H9 (cell line): ENCODE data around the gene DLEC1. TPM values are rescaled to one million over a fixed set of nuclear protein-coding genes. Genes with fewer than 3 reads are reported as not detected.

Experiments
- DNase-seq: peaks from one replicate; pipeline ENCODE4 v3.0.0-alpha.2; 2017
- H2AFZ ChIP-seq: one replicate; pipeline ENCODE4 v1.6.1; 2013; ENCODE audit warnings: mild to moderate bottlenecking, low read length, control low read depth, moderate library complexity
- H2AK5ac ChIP-seq: 2 replicates; pipeline ENCODE4 v1.6.1; 2013; ENCODE audit warnings: low read length, control low read depth, mixed read lengths; ENCODE audit not compliant: insufficient read length
- H2BK120ac ChIP-seq: one replicate; pipeline ENCODE4 v1.6.1; 2013; ENCODE audit warnings: low read depth, mild to moderate bottlenecking, low read length, control low read depth, inconsistent platforms; ENCODE audit not compliant: poor library complexity, severe bottlenecking
- H2BK12ac ChIP-seq: 2 replicates; pipeline ENCODE4 v1.6.1; 2013; ENCODE audit warnings: low read length, control low read depth, mixed read lengths, low read depth; ENCODE audit not compliant: insufficient read length
- H2BK15ac ChIP-seq: 2 replicates; pipeline ENCODE4 v1.6.1; 2013; ENCODE audit warnings: low read depth, low read length, control low read depth
- H2BK20ac ChIP-seq: one replicate; pipeline ENCODE4 v1.6.1; 2013; ENCODE audit warnings: low read depth, mild to moderate bottlenecking, low read length, control low read depth, inconsistent platforms; ENCODE audit not compliant: poor library complexity, severe bottlenecking
- H2BK5ac ChIP-seq: 2 replicates; pipeline ENCODE4 v1.6.1; 2013; ENCODE audit warnings: low read length, control low read depth, mixed read lengths; ENCODE audit not compliant: insufficient read length
- H3K14ac ChIP-seq: 2 replicates; pipeline ENCODE4 v1.6.1; 2013; ENCODE audit warnings: low read length, control low read depth; ENCODE audit not compliant: insufficient read depth
- H3K18ac ChIP-seq: 2 replicates; pipeline ENCODE4 v1.6.1; 2013; ENCODE audit warnings: low read depth, mild to moderate bottlenecking, mixed read lengths, low read length, control low read depth; ENCODE audit not compliant: insufficient read length
- H3K23ac ChIP-seq: 2 replicates; pipeline ENCODE4 v1.6.1; 2013; ENCODE audit warnings: low read length, control low read depth, mixed read lengths, low read depth; ENCODE audit not compliant: insufficient read length
- H3K23me2 ChIP-seq: 2 replicates; pipeline ENCODE4 v1.6.1; 2013; ENCODE audit warnings: low read depth, mild to moderate bottlenecking, mixed read lengths, low read length, control low read depth; ENCODE audit not compliant: insufficient read length, poor library complexity, severe bottlenecking
- H3K27ac ChIP-seq: 2 replicates; pipeline ENCODE4 v1.5.1; 2013; ENCODE audit warnings: low read length, control low read depth, mixed read lengths, low read depth; ENCODE audit not compliant: insufficient read length
- H3K27me3 ChIP-seq: 2 replicates; pipeline ENCODE4 v1.6.1; 2013; ENCODE audit warnings: low read length, control low read depth, inconsistent platforms; ENCODE audit not compliant: insufficient read depth
- H3K4ac ChIP-seq: 2 replicates; pipeline ENCODE4 v1.6.1; 2013; ENCODE audit warnings: low read depth, mild to moderate bottlenecking, control low read depth, inconsistent platforms, low read length, moderate library complexity
- H3K4me1 ChIP-seq: 2 replicates; pipeline ENCODE4 v1.6.1; 2013; ENCODE audit warnings: low read length, control low read depth, inconsistent platforms; ENCODE audit not compliant: insufficient read depth
- H3K4me2 ChIP-seq: 2 replicates; pipeline ENCODE4 v1.6.1; 2013; ENCODE audit warnings: low read length, control low read depth, mixed read lengths; ENCODE audit not compliant: insufficient read length, insufficient read depth
- H3K56ac ChIP-seq: 2 replicates; pipeline ENCODE4 v1.6.1; 2013; ENCODE audit warnings: low read depth, mild to moderate bottlenecking, mixed read lengths, low read length, control low read depth; ENCODE audit not compliant: insufficient read length
- H3K79me1 ChIP-seq: 2 replicates; pipeline ENCODE4 v1.6.1; 2013; ENCODE audit warnings: low read depth, mild to moderate bottlenecking, moderate library complexity, low read length, control low read depth, inconsistent platforms; ENCODE audit not compliant: insufficient read depth, poor library complexity, severe bottlenecking
- H3K79me2 ChIP-seq: 2 replicates; pipeline ENCODE4 v1.6.1; 2013; ENCODE audit warnings: low read length, control low read depth, inconsistent platforms; ENCODE audit not compliant: insufficient read depth
- H3K9ac ChIP-seq: 2 replicates; pipeline ENCODE4 v1.6.1; 2013; ENCODE audit warnings: low read length, control low read depth, mixed read lengths; ENCODE audit not compliant: insufficient read length; ENCODE audit errors: extremely low read depth
- H3K9me3 ChIP-seq: one replicate; pipeline ENCODE4 v1.6.1; 2013; ENCODE audit warnings: low read depth, low read length, inconsistent platforms; ENCODE audit not compliant: control insufficient read depth
- H3T11ph ChIP-seq: one replicate; pipeline ENCODE4 v1.6.1; 2013; ENCODE audit warnings: mild to moderate bottlenecking, low read length, control low read depth, inconsistent platforms
- H4K20me1 ChIP-seq: one replicate; pipeline ENCODE4 v1.6.1; 2013; ENCODE audit not compliant: control insufficient read depth, insufficient read length, insufficient read depth
- H4K5ac ChIP-seq: 2 replicates; pipeline ENCODE4 v1.6.1; 2013; ENCODE audit warnings: low read depth, mild to moderate bottlenecking, mixed read lengths, low read length, control low read depth; ENCODE audit not compliant: insufficient read length
- H4K8ac ChIP-seq: replicated peaks from 2 replicates; pipeline ENCODE4 v1.6.1; 2013; ENCODE audit warnings: low read length, control low read depth, mixed read lengths, low read depth; ENCODE audit not compliant: insufficient read length
- H4K91ac ChIP-seq: 2 replicates; pipeline ENCODE4 v1.6.1; 2013; ENCODE audit warnings: low read depth, mild to moderate bottlenecking, moderate library complexity, mixed read lengths, low read length, control low read depth; ENCODE audit not compliant: insufficient read length
- H3K27ac Mint-ChIP-seq, 3 experiments: 2 replicates in 2 of 3; 3 replicates in 1 of 3; pipeline ENCODE4 v1.8.0; 2020 to 2021; ENCODE audit warnings: mixed read lengths in 3 of 3, mild to moderate bottlenecking in 1 of 3, moderate library complexity in 1 of 3
- H3K27me3 Mint-ChIP-seq: 2 replicates; pipeline ENCODE4 v1.8.0; 2021; ENCODE audit warnings: low read depth, mild to moderate bottlenecking, moderate library complexity, mixed read lengths
- H3K36me3 Mint-ChIP-seq, 3 experiments: 2 replicates in 2 of 3; 3 replicates in 1 of 3; pipeline ENCODE4 v1.8.0; 2020 to 2021; ENCODE audit warnings: low read depth in 3 of 3, mixed read lengths in 3 of 3; ENCODE audit not compliant: insufficient read depth in 1 of 3
- H3K4me1 Mint-ChIP-seq, 2 experiments: 2 replicates each; pipeline ENCODE4 v1.8.0; 2020; ENCODE audit warnings: mixed read lengths in 2 of 2
- H3K4me3 Mint-ChIP-seq, 2 experiments: 2 replicates in 1 of 2; 3 replicates in 1 of 2; pipeline ENCODE4 v1.8.0; 2020 to 2021; ENCODE audit warnings: mild to moderate bottlenecking in 2 of 2, mixed read lengths in 2 of 2, moderate library complexity in 1 of 2
- H3K9me3 Mint-ChIP-seq, 2 experiments: 2 replicates in 1 of 2; 3 replicates in 1 of 2; pipeline ENCODE4 v1.8.0; 2020; ENCODE audit warnings: mild to moderate bottlenecking in 2 of 2, mixed read lengths in 2 of 2, moderate library complexity in 1 of 2
- WGBS: extraction: QIAGEN DNeasy Blood & Tissue Kit; methylation state at CpG from one replicate; pipeline ENCODE4 v1.1.7; 2013; ENCODE audit warnings: missing lambda C conversion rate, low lambda C conversion rate, mixed read lengths; ENCODE audit not compliant: insufficient read length; ENCODE audit errors: extremely low coverage; 5-methylcytosine and 5-hydroxymethylcytosine counted together
- total RNA-seq: library from RNA; stranded (reverse); gene quantifications from 2 replicates; pipeline ENCODE4 v1.2.1, GENCODE V29; 2021
- TF ChIP-seq, protein P1 (sequence below): fragments of 200-600 bp; sonication (generic); conservative IDR thresholded peaks from 3 replicates; pipeline ENCODE4 v1.8.0; 2021; ENCODE audit warnings: antibody characterized with exemption, mild to moderate bottlenecking

The DLEC1 gene
- total RNA-seq, 1 experiment from 2014 or later: 2.1 TPM

DNA sequence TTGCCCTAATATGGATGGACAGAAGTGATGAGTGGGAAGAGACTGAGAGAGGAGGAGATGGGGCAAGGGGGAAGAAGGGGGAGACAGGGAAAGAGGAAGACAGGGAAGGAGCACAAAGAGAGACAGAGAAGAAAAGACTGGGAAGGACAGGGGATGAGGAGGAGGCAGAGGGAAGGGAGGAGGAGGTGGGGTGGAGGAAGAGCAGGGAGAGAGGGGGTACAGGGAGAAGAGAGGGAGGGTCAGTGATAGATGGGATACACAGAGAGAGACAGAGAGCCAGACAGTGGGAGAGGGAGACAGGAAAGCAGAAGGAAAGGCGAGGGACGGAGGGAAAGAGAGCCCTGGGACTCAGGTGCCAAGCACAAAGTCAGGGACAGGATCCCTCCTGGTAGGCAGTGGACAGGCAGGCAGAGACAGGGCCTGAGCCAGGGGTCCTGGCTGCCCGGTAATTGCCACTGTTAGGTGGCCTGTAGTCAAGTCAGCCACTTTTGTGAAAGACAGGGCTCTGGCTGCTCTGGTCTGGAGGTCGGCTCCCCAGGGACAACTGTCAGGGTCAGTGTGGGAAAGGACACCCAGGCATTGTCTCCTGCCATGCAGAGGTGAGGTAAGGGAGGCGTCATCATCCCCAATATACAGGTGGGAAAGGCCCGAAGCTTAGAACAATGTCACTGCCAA is 38.6 kb upstream of the DLEC1 start:
- Histone ChIP-seq H3K56ac (no peak overlapping the region), H2AK5ac (no peak overlapping the region), H4K8ac (no peak overlapping the region), H4K5ac (no peak overlapping the region), H2BK12ac (no peak overlapping the region), H2AFZ (no peak overlapping the region), H3T11ph (no peak overlapping the region), H4K91ac (no peak overlapping the region), H4K20me1 (no peaks in the 10 kb centered on the region), H3K27me3 (no peaks in the 10 kb centered on the region; the same call in 1 of the 2 replicates), H2BK20ac (no peak overlapping the region), H3K4me1 (peaks cover 2% of the 10 kb centered on the region; the same call in 1 of the 2 replicates), H3K4me2 (no peak overlapping the region), H3K23me2 (no peaks in the 10 kb centered on the region), H3K4ac (no peak overlapping the region), H3K14ac (no peak overlapping the region), H3K9ac (no peak overlapping the region), H3K79me1 (no peaks in the 10 kb centered on the region), H2BK5ac (no peak overlapping the region), H3K23ac (no peak overlapping the region), H3K9me3 (no peaks in the 10 kb centered on the region), H3K27ac (no peak overlapping the region), H3K18ac (no peak overlapping the region), H2BK15ac (no peak overlapping the region), H2BK120ac (no peak overlapping the region), H3K79me2 (no peaks in the 10 kb centered on the region)
- no CpG with 5 or more reads among the region's 6 CpGs for WGBS
- Mint-ChIP-seq H3K36me3 (peaks cover 0 to 5% (median 4%) of the 10 kb centered on the region in 3 experiments; a peak in 4 of 7 replicates), H3K4me3 (no peak overlapping the region; a peak in 1 of 5 replicates), H3K4me1 (peaks cover 11 to 20% of the 10 kb centered on the region in 2 experiments), H3K27me3 (peaks cover 10% of the 10 kb centered on the region), H3K27ac (no peak overlapping the region), H3K9me3 (no peaks in the 10 kb centered on the region; a peak in 1 of 5 replicates)
- no peak for DNase-seq
- TF ChIP-seq, protein P1, sequence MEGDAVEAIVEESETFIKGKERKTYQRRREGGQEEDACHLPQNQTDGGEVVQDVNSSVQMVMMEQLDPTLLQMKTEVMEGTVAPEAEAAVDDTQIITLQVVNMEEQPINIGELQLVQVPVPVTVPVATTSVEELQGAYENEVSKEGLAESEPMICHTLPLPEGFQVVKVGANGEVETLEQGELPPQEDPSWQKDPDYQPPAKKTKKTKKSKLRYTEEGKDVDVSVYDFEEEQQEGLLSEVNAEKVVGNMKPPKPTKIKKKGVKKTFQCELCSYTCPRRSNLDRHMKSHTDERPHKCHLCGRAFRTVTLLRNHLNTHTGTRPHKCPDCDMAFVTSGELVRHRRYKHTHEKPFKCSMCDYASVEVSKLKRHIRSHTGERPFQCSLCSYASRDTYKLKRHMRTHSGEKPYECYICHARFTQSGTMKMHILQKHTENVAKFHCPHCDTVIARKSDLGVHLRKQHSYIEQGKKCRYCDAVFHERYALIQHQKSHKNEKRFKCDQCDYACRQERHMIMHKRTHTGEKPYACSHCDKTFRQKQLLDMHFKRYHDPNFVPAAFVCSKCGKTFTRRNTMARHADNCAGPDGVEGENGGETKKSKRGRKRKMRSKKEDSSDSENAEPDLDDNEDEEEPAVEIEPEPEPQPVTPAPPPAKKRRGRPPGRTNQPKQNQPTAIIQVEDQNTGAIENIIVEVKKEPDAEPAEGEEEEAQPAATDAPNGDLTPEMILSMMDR: no peak
